ENCODE measurements around the gene HBD. TPM values are rescaled to one million over a fixed set of nuclear protein-coding genes. Genes with fewer than 3 reads are reported as not detected.
"Not testable (repeated sequence)": the region's sequence is repeated elsewhere in the genome, so short reads cannot be mapped to it uniquely, and the experiment has no call there.

HBD gene
- polyA plus RNA-seq, 2 of the 4 experiments (the other 2 are of a cell fraction), result not detected

- CTCF ChIA-PET, result interaction anchor here (0.6 kb wide), 1 partner anchor 21 kb away, joined by 4 read pairs; no protein-coding TSS in a partner anchor
- FAIRE-seq (no peak), ATAC-seq (no peak), DNase-seq (ENCODE audit: low read depth in 1 of 2, low spot score in 1 of 2) (no peak)
- 67% methylated on average over 4 of the region's 4 CpGs for WGBS (ENCODE audit: missing lambda C conversion rate)
- Histone ChIP-seq H3K4me3 (no peak overlapping the region), H3K4me1 (no peaks in the 10 kb centered on the region), H3K4me2 (no peak overlapping the region), H3K27ac (no peak overlapping the region), H3K9me3 (no peaks in the 10 kb centered on the region)
- POLR2A ChIA-PET, result no interaction called here
- no peak for TF ChIP-seq TFCP2L1 (CRISPR knock-in tag; IDR thresholded peaks at IDR 0.05)
- no peak for TF ChIP-seq RAD21 (conservative IDR thresholded peaks at IDR 0.05 in 1 of 2, IDR thresholded peaks at IDR 0.05 in 1 of 2)
- no peak for TF ChIP-seq CEBPB (IDR thresholded peaks at IDR 0.05)
- TF ChIP-seq ATOH8 (CRISPR knock-in tag; IDR thresholded peaks at IDR 0.05; ENCODE audit: low read depth), result no peak
- no peak for TF ChIP-seq KDM1A (IDR thresholded peaks at IDR 0.05; ENCODE audit: low read depth)
- TF ChIP-seq NFE2L2 (conservative IDR thresholded peaks at IDR 0.05; ENCODE audit: low read length), result no peak
- no peak for TF ChIP-seq NR3C1 (IDR thresholded peaks at IDR 0.05)
- no peak for TF ChIP-seq ESRRA (IDR thresholded peaks at IDR 0.05; ENCODE audit: borderline replicate concordance, low read length)
- TF ChIP-seq ZFP36 (IDR thresholded peaks at IDR 0.05; ENCODE audit: borderline replicate concordance, partially characterized antibody), result no peak
- no peak for TF ChIP-seq ZC3H11A (IDR thresholded peaks at IDR 0.05)
- no peak for TF ChIP-seq EHF (CRISPR knock-in tag; IDR thresholded peaks at IDR 0.05)
- TF ChIP-seq MYC (IDR thresholded peaks at IDR 0.05; ENCODE audit: borderline replicate concordance, low read length), result no peak
- no peak for TF ChIP-seq POLR2A (IDR thresholded peaks at IDR 0.05; ENCODE audit: low read length)
Observed at GRCh38 chr11:5250543-5251204, 16.4 kb upstream of the HBD start.

- H3K4me2 ChIP-seq; POLR2A ChIA-PET; ATAC-seq; FAIRE-seq; DNase-seq (ENCODE audit: low read depth in 1 of 2, low spot score in 1 of 2); H3K4me1 ChIP-seq; CTCF ChIA-PET; H3K4me3 ChIP-seq; H3K9me3 ChIP-seq; H3K27ac ChIP-seq: not testable (repeated sequence)
- 19% methylated on average over 4 of the region's 9 CpGs for WGBS (ENCODE audit: missing lambda C conversion rate)
Observed at GRCh38 chr11:5249807-5250396, 15.6 kb upstream of the HBD start, which contains the start of gene HBG1. TSS of gene HBG1 (minus strand) at chr11:5249857. CDS start at chr11:5249804, 53 bp downstream.

- ATAC-seq, CTCF ChIA-PET, POLR2A ChIA-PET: not testable (repeated sequence)
Observed at GRCh38 chr11:5248498-5248897, 14.2 kb upstream of the HBD start.

GRCh38 chr11:5247472-5248192 is 13.3 kb upstream of the HBD start:
- ChIA-PET POLR2A (no interaction called here), CTCF (no interaction called here)
- FAIRE-seq (no peak), DNase-seq (ENCODE audit: low read depth in 1 of 2, low spot score in 1 of 2) (no peak), ATAC-seq (no peak)
- H3K4me2 ChIP-seq, result no peak overlapping the region
- no peaks in the 10 kb centered on the region for H3K4me1 ChIP-seq
- 53% methylated on average over 3 of the region's 3 CpGs for WGBS (ENCODE audit: missing lambda C conversion rate)
- no peaks in the 10 kb centered on the region for H3K9me3 ChIP-seq
- H3K27ac ChIP-seq, result no peak overlapping the region
- no peak overlapping the region for H3K4me3 ChIP-seq
- TF ChIP-seq FOXS1 (CRISPR knock-in tag; IDR thresholded peaks at IDR 0.05) (no peak), GATA3 (IDR thresholded peaks at IDR 0.05; ENCODE audit: borderline replicate concordance) (no peak), HOXB13 (CRISPR knock-in tag; IDR thresholded peaks at IDR 0.05; ENCODE audit: low read depth) (no peak), HOXA7 (CRISPR knock-in tag; IDR thresholded peaks at IDR 0.05) (no peak), ZNF302 (CRISPR knock-in tag; IDR thresholded peaks at IDR 0.05) (no peak), BCL3 (IDR thresholded peaks at IDR 0.05) (no peak), POLR2AphosphoS2 (conservative IDR thresholded peaks at IDR 0.05; ENCODE audit: low read length) (no peak), POLR2A (IDR thresholded peaks at IDR 0.05; ENCODE audit: low read length) (no peak), ZC3H11A (IDR thresholded peaks at IDR 0.05) (no peak), ELK1 (IDR thresholded peaks at IDR 0.05; ENCODE audit: low read depth, low read length) (no peak)
- TF ChIP-seq, protein P1, sequence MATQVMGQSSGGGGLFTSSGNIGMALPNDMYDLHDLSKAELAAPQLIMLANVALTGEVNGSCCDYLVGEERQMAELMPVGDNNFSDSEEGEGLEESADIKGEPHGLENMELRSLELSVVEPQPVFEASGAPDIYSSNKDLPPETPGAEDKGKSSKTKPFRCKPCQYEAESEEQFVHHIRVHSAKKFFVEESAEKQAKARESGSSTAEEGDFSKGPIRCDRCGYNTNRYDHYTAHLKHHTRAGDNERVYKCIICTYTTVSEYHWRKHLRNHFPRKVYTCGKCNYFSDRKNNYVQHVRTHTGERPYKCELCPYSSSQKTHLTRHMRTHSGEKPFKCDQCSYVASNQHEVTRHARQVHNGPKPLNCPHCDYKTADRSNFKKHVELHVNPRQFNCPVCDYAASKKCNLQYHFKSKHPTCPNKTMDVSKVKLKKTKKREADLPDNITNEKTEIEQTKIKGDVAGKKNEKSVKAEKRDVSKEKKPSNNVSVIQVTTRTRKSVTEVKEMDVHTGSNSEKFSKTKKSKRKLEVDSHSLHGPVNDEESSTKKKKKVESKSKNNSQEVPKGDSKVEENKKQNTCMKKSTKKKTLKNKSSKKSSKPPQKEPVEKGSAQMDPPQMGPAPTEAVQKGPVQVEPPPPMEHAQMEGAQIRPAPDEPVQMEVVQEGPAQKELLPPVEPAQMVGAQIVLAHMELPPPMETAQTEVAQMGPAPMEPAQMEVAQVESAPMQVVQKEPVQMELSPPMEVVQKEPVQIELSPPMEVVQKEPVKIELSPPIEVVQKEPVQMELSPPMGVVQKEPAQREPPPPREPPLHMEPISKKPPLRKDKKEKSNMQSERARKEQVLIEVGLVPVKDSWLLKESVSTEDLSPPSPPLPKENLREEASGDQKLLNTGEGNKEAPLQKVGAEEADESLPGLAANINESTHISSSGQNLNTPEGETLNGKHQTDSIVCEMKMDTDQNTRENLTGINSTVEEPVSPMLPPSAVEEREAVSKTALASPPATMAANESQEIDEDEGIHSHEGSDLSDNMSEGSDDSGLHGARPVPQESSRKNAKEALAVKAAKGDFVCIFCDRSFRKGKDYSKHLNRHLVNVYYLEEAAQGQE (IDR thresholded peaks at IDR 0.05), result no peak

More at GRCh38 chr11:5248498-5248897, 14.2 kb upstream of the HBD start:
- H3K4me2 ChIP-seq; H3K4me3 ChIP-seq; DNase-seq (ENCODE audit: low read depth in 1 of 2, low spot score in 1 of 2); H3K4me1 ChIP-seq; H3K27ac ChIP-seq; FAIRE-seq; H3K9me3 ChIP-seq: not testable (repeated sequence)
- 90% methylated on average over 7 of the region's 7 CpGs for WGBS (ENCODE audit: missing lambda C conversion rate)

All from A549 (cell line).